H1 (cell line): Measurements from ENCODE around the gene RBM20. TPM values are rescaled to one million over a fixed set of nuclear protein-coding genes. Genes with fewer than 3 reads are reported as not detected.

Experiments used
- CTCF ChIA-PET: fragments of 300-600 bp; sonication (Branson Sonifier 250); formaldehyde crosslinking; loops from one replicate; lab custom pipeline; 2021; ENCODE audit not compliant: partially characterized antibody; lab: Charles Lee
- POLR2A ChIA-PET: fragments of 300-600 bp; sonication (Branson Sonifier 250); formaldehyde crosslinking; loops from one replicate; lab custom pipeline; 2021; ENCODE audit warnings: inconsistent platforms; ENCODE audit not compliant: partially characterized antibody; lab: Charles Lee
- DNase-seq, 2 experiments: peaks; one replicate each; pipeline versions ENCODE4 v3.0.0 to v3.0.0-alpha.2; 2010 to 2022; ENCODE audit warnings: low spot score in 2 of 2, low read depth in 1 of 2, mixed read lengths in 1 of 2
- FAIRE-seq: peaks from 2 replicates; lab custom pipeline; 2011; peaks lifted over from hg19 to GRCh38; lab: Jason Lieb, UNC
- H2AFZ ChIP-seq: 2 replicates; pipeline ENCODE4 v1.8.1; 2012; ENCODE audit warnings: low read length, inconsistent platforms
- H2AK5ac ChIP-seq: 2 replicates; pipeline ENCODE4 v1.6.1; 2013; ENCODE audit warnings: low read depth, low read length
- H2BK120ac ChIP-seq: replicated peaks from 2 replicates; pipeline ENCODE3; 2013; ENCODE audit warnings: low read depth, low read length, inconsistent platforms
- H2BK12ac ChIP-seq: 2 replicates; pipeline ENCODE4 v1.6.1; 2013; ENCODE audit warnings: low read depth, low read length
- H2BK15ac ChIP-seq: 2 replicates; pipeline ENCODE4 v1.6.1; 2013; ENCODE audit warnings: low read length
- H2BK20ac ChIP-seq: 2 replicates; pipeline ENCODE4 v1.6.1; 2013; ENCODE audit warnings: low read length
- H2BK5ac ChIP-seq: 2 replicates; pipeline ENCODE4 v1.6.1; 2013; ENCODE audit warnings: low read depth, low read length
- H3K14ac ChIP-seq: 2 replicates; pipeline ENCODE4 v1.6.1; 2013; ENCODE audit warnings: inconsistent platforms; ENCODE audit not compliant: insufficient read length
- H3K18ac ChIP-seq: 2 replicates; pipeline ENCODE4 v1.6.1; 2013; ENCODE audit warnings: low read length; ENCODE audit errors: extremely low read depth
- H3K23ac ChIP-seq: 2 replicates; pipeline ENCODE4 v1.6.1; 2013; ENCODE audit warnings: inconsistent platforms; ENCODE audit not compliant: insufficient read length
- H3K23me2 ChIP-seq: 2 replicates; pipeline ENCODE4 v1.6.1; 2013; ENCODE audit warnings: low read depth, low read length
- H3K27ac ChIP-seq: 2 replicates; pipeline ENCODE4 v1.6.1; 2011; ENCODE audit warnings: low read depth, low read length, inconsistent platforms
- H3K27me3 ChIP-seq, 4 experiments: replicated peaks in 1 of 4; 1 replicate in 1 of 4; 2 replicates in 3 of 4; pipeline versions ENCODE4 v1.6.1 to v1.8.1; 2011 to 2013; ENCODE audit warnings: low read length in 3 of 4, mild to moderate bottlenecking in 3 of 4, inconsistent platforms in 2 of 4, mixed read lengths in 2 of 4, moderate library complexity in 1 of 4; ENCODE audit not compliant: control insufficient read depth in 3 of 4, insufficient read depth in 3 of 4; ENCODE audit errors: extremely low read depth in 1 of 4
- H3K36me3 ChIP-seq, 4 experiments: 2 replicates each; pipeline versions ENCODE4 v1.6.1 to v1.8.1; 2011 to 2013; ENCODE audit warnings: mild to moderate bottlenecking in 4 of 4, low read length in 3 of 4, moderate library complexity in 2 of 4, control low read depth in 1 of 4, inconsistent platforms in 1 of 4; ENCODE audit not compliant: insufficient read depth in 4 of 4, control insufficient read depth in 2 of 4
- H3K4ac ChIP-seq: replicated peaks from 2 replicates; pipeline ENCODE3; 2013; ENCODE audit warnings: low read length, low read depth, mixed read lengths, inconsistent platforms; ENCODE audit not compliant: insufficient read length
- H3K4me1 ChIP-seq, 4 experiments: replicated peaks in 1 of 4; 1 replicate in 1 of 4; 2 replicates in 3 of 4; pipeline versions ENCODE4 v1.6.1 to v1.8.1; 2011 to 2013; ENCODE audit warnings: low read length in 3 of 4, inconsistent platforms in 2 of 4, mixed read lengths in 1 of 4; ENCODE audit not compliant: insufficient read depth in 4 of 4, control insufficient read depth in 3 of 4
- H3K4me2 ChIP-seq, 2 experiments: 2 replicates each; pipeline versions ENCODE4 v1.6.1 to v1.8.1; 2011 to 2013; ENCODE audit warnings: low read depth in 2 of 2, low read length in 2 of 2, control low read depth in 1 of 2, inconsistent platforms in 1 of 2, mild to moderate bottlenecking in 1 of 2; ENCODE audit not compliant: insufficient read depth in 1 of 2
- H3K4me3 ChIP-seq, 4 experiments: fragments of 200-600, 300-600 bp in 1 of 4; sonication (generic), shearing (Covaris generic), sonication (Bioruptor Twin) in 1 of 4; 2 replicates each; pipeline versions ENCODE4 v1.5.1 to v1.8.1; 2011 to 2016; ENCODE audit warnings: low read length in 4 of 4, low read depth in 3 of 4, control low read depth in 2 of 4, inconsistent platforms in 2 of 4, mild to moderate bottlenecking in 2 of 4, mixed read lengths in 1 of 4, moderate library complexity in 1 of 4; ENCODE audit not compliant: insufficient read depth in 2 of 4; ENCODE audit errors: extremely low read depth in 1 of 4
- H3K56ac ChIP-seq: replicated peaks from 2 replicates; pipeline ENCODE3; 2013; ENCODE audit warnings: low read depth, mild to moderate bottlenecking, mixed read lengths, low read length, inconsistent platforms; ENCODE audit not compliant: insufficient read length
- H3K79me1 ChIP-seq: 2 replicates; pipeline ENCODE4 v1.6.1; 2013; ENCODE audit warnings: low read depth, low read length, control low read depth
- H3K79me2 ChIP-seq, 2 experiments: 2 replicates each; pipeline versions ENCODE4 v1.6.1 to v1.8.1; 2012 to 2013; ENCODE audit warnings: low read length in 2 of 2, mild to moderate bottlenecking in 2 of 2, inconsistent platforms in 1 of 2; ENCODE audit not compliant: insufficient read depth in 2 of 2, control insufficient read depth in 1 of 2
- H3K9ac ChIP-seq, 4 experiments: replicated peaks in 1 of 4; 1 replicate in 1 of 4; 2 replicates in 3 of 4; pipeline versions ENCODE4 v1.6.1 to v1.8.1; 2011 to 2013; ENCODE audit warnings: low read depth in 3 of 4, low read length in 3 of 4, control low read depth in 2 of 4, mild to moderate bottlenecking in 2 of 4, moderate library complexity in 2 of 4, inconsistent platforms in 1 of 4; ENCODE audit errors: extremely low read depth in 1 of 4
- H3K9me3 ChIP-seq, 2 experiments: 2 replicates each; pipeline versions ENCODE4 v1.6.1 to v1.8.1; 2012 to 2013; ENCODE audit warnings: mild to moderate bottlenecking in 2 of 2, moderate library complexity in 2 of 2, control low read depth in 1 of 2, inconsistent platforms in 1 of 2, low read depth in 1 of 2, low read length in 1 of 2, mixed read lengths in 1 of 2; ENCODE audit not compliant: insufficient read depth in 2 of 2
- H4K20me1 ChIP-seq, 2 experiments: replicated peaks in 1 of 2; 2 replicates each; pipeline versions ENCODE3 to v1.8.1; 2011 to 2013; ENCODE audit warnings: inconsistent platforms in 2 of 2, low read length in 2 of 2, mild to moderate bottlenecking in 1 of 2; ENCODE audit not compliant: insufficient read depth in 2 of 2, control insufficient read depth in 1 of 2
- H4K5ac ChIP-seq: 2 replicates; pipeline ENCODE4 v1.6.1; 2013; ENCODE audit warnings: low read length, low read depth, mixed read lengths, inconsistent platforms; ENCODE audit not compliant: insufficient read length
- H4K8ac ChIP-seq: 2 replicates; pipeline ENCODE4 v1.8.0; 2013; ENCODE audit warnings: mild to moderate bottlenecking, moderate library complexity, low read length, inconsistent platforms; ENCODE audit not compliant: insufficient read depth; ENCODE audit errors: extremely low read depth
- H4K91ac ChIP-seq: replicated peaks from 2 replicates; pipeline ENCODE3; 2013; ENCODE audit warnings: low read length, mixed read lengths, inconsistent platforms; ENCODE audit not compliant: insufficient read length
- ATF2 ChIP-seq: IDR thresholded peaks from 2 replicates; pipeline ENCODE4 v1.6.1; 2012; ENCODE audit warnings: low read length, inconsistent platforms
- CEBPB ChIP-seq: IDR thresholded peaks from 2 replicates; pipeline ENCODE4 v1.6.1; 2012; ENCODE audit warnings: low read depth, low read length
- CHD2 ChIP-seq: IDR thresholded peaks from 2 replicates; pipeline ENCODE4 v1.6.1; 2012; ENCODE audit warnings: low read length, improper control_type of control experiment
- CTCF ChIP-seq, 3 experiments: IDR thresholded peaks; 1 replicate in 2 of 3; 2 replicates in 1 of 3; pipeline versions ENCODE4 v1.5.1 to v1.6.1; 2011; ENCODE audit warnings: low read length in 3 of 3, mild to moderate bottlenecking in 3 of 3, inconsistent platforms in 2 of 3, low read depth in 1 of 3, moderate library complexity in 1 of 3; ENCODE audit not compliant: insufficient read depth in 1 of 3; ENCODE audit errors: control extremely low read depth in 1 of 3
- RAD21 ChIP-seq, 2 experiments: IDR thresholded peaks in 1 of 2; conservative IDR thresholded peaks in 1 of 2; 2 replicates each; pipeline ENCODE4 v1.6.1; 2011; ENCODE audit warnings: low read depth in 2 of 2, low read length in 2 of 2, improper control_type of control experiment in 1 of 2, inconsistent platforms in 1 of 2, mild to moderate bottlenecking in 1 of 2, moderate library complexity in 1 of 2
- WGBS, 2 experiments: shearing (Covaris generic) in 1 of 2; methylation state at CpG; one replicate each; pipeline versions ENCODE4 v1.1.6 to v1.1.7; 2013 to 2015; ENCODE audit warnings: low lambda C conversion rate in 2 of 2, mixed read lengths in 2 of 2, inconsistent platforms in 1 of 2, low coverage in 1 of 2, missing lambda C conversion rate in 1 of 2; ENCODE audit not compliant: insufficient replicate concordance in 2 of 2, insufficient coverage in 1 of 2, insufficient read length in 1 of 2; ENCODE audit errors: extremely low coverage in 1 of 2, missing lambda C conversion rate in 1 of 2; 5-methylcytosine and 5-hydroxymethylcytosine counted together
- polyA plus RNA-seq, 7 experiments: library from polyadenylated mRNA; depleted of rRNA in 3 of 7; stranded (reverse) in 5 of 7; unstranded in 2 of 7; fragments of >200 nt in 5 of 7; fragments of 200-250 nt in 2 of 7; gene quantifications; 1 replicate in 5 of 7; 2 replicates in 1 of 7; 4 replicates in 1 of 7; pipeline versions ENCODE4 v1.2.1 to v1.2.3, GENCODE V29; 2011 to 2013; ENCODE audit warnings: missing spikeins in 2 of 7, mixed read lengths in 2 of 7
- total RNA-seq: library from RNA; stranded (reverse); fragmentation: NEBNext Ultra II Directional; extraction: Animal tissue kit (Norgen Biotek cat#: 25700); gene quantifications from 2 replicates; pipeline ENCODE4 v1.2.1, GENCODE V29; 2021

The RBM20 gene
- total and polyA plus RNA-seq, 2 of the 8 experiments (the other 6 are each of a cell fraction or from before 2014, with no cell fraction given), result 0.05 to 0.63 TPM

- no peak overlapping the region; a peak in 1 of 7 replicates for H3K9ac ChIP-seq
- WGBS, 2 experiments, result 61% methylated on average over 5 of the region's 6 CpGs; no CpG with 5 or more reads in 1 of the 2 experiments
- TF ChIP-seq RAD21 (IDR thresholded peaks at IDR 0.05 in 1 of 2, conservative IDR thresholded peaks at IDR 0.05 in 1 of 2; ENCODE audit: low read depth in 2 of 2, low read length in 2 of 2), result peak; percentile 81 to 84
- no peak for TF ChIP-seq CHD2
- no peak for TF ChIP-seq ATF2
- TF ChIP-seq CTCF (IDR thresholded peaks at IDR 0.05; ENCODE audit: control extremely low read depth in 1 of 3, insufficient read depth in 1 of 3, low read depth in 1 of 3, low read length in 3 of 3), result peak; percentile 69 to 80 (median 71)
- no peak for TF ChIP-seq CEBPB
- H4K5ac ChIP-seq, result no peak overlapping the region
- no peak overlapping the region for H3K23ac ChIP-seq
- 0 out of 2 replicates have a peak overlapping the region, but pooled peaks have one; percentile 85 for H3K18ac ChIP-seq
- ChIA-PET POLR2A (interaction anchor here (1.1 kb wide), 1 partner anchor 29 kb away, joined by 3 read pairs; no protein-coding TSS in a partner anchor), CTCF (interaction anchor here (0.6 to 4.6 kb wide), 29 partner anchors 10 to 1954 kb away, joined by 3 to 29 read pairs (median 3); partner anchors contain the start of genes BBIP1 and SHOC2)
- H3K4me3 ChIP-seq, result no peak overlapping the region
- no peak overlapping the region for H3K56ac ChIP-seq
- H3K9me3 ChIP-seq, result no peaks in the 10 kb centered on the region
- no peak overlapping the region for H3K4ac ChIP-seq
- H2BK20ac ChIP-seq, result no peak overlapping the region
- H2AFZ ChIP-seq, result peak overlapping the region; percentile 99
- FAIRE-seq (peak; percentile 52), DNase-seq (peak; percentile 17 to 57)
- H2BK5ac ChIP-seq, result peak overlapping the region; percentile 38; the same call in 1 of the 2 replicates
- no peak overlapping the region for H2BK120ac ChIP-seq
- no peaks in the 10 kb centered on the region for H3K79me2 ChIP-seq
- peaks cover 0 to 2% (median 0%) of the 10 kb centered on the region in 4 experiments; a peak in 1 of 7 replicates for H3K4me1 ChIP-seq
- H3K23me2 ChIP-seq, result no peaks in the 10 kb centered on the region
- H3K36me3 ChIP-seq, result no peaks in the 10 kb centered on the region
- H3K27me3 ChIP-seq, result no peaks in the 10 kb centered on the region
- 0 out of 2 replicates have a peak overlapping the region, but pooled peaks have one; percentile 51 for H2BK12ac ChIP-seq
- no peaks in the 10 kb centered on the region for H4K20me1 ChIP-seq
- H4K8ac ChIP-seq, result no peak overlapping the region
- no peak overlapping the region for H3K27ac ChIP-seq
- no peak overlapping the region; a peak in 1 of 4 replicates for H3K4me2 ChIP-seq
- H2BK15ac ChIP-seq, result no peak overlapping the region
- H3K14ac ChIP-seq, result no peak overlapping the region
- no peak overlapping the region for H2AK5ac ChIP-seq
- H4K91ac ChIP-seq, result peak overlapping the region; percentile 16
- H3K79me1 ChIP-seq, result no peaks in the 10 kb centered on the region
Measured at GRCh38 chr10:110803830-110804338, 159.7 kb downstream of the RBM20 start.
